ENCODE results near the gene BSND. TPM values are rescaled to one million over a fixed set of nuclear protein-coding genes. Genes with fewer than 3 reads are reported as not detected.

The BSND gene
- total and polyA plus RNA-seq, 9 of the 15 experiments (the other 6 are each of a cell fraction or from before 2014, with no cell fraction given) = not detected

DNA sequence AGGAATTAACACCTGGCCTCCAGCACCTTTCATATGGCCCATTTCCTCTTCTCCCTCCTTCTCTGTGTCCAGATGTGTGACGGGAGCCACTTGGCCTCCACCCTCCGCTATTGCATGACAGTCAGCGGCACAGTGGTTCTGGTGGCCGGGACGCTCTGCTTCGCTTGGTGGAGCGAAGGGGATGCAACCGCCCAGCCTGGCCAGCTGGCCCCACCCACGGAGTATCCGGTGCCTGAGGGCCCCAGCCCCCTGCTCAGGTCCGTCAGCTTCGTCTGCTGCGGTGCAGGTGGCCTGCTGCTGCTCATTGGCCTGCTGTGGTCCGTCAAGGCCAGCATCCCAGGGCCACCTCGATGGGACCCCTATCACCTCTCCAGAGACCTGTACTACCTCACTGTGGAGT, 12.7 kb upstream of the BSND start (continued):
- TF ChIP-seq, protein P1, sequence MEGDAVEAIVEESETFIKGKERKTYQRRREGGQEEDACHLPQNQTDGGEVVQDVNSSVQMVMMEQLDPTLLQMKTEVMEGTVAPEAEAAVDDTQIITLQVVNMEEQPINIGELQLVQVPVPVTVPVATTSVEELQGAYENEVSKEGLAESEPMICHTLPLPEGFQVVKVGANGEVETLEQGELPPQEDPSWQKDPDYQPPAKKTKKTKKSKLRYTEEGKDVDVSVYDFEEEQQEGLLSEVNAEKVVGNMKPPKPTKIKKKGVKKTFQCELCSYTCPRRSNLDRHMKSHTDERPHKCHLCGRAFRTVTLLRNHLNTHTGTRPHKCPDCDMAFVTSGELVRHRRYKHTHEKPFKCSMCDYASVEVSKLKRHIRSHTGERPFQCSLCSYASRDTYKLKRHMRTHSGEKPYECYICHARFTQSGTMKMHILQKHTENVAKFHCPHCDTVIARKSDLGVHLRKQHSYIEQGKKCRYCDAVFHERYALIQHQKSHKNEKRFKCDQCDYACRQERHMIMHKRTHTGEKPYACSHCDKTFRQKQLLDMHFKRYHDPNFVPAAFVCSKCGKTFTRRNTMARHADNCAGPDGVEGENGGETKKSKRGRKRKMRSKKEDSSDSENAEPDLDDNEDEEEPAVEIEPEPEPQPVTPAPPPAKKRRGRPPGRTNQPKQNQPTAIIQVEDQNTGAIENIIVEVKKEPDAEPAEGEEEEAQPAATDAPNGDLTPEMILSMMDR (IDR thresholded peaks at IDR 0.05 in 2 of 3, conservative IDR thresholded peaks at IDR 0.05 in 1 of 3; ENCODE audit: insufficient read depth in 2 of 3, low read depth in 1 of 3, low read length in 3 of 3) = no peak

DNA sequence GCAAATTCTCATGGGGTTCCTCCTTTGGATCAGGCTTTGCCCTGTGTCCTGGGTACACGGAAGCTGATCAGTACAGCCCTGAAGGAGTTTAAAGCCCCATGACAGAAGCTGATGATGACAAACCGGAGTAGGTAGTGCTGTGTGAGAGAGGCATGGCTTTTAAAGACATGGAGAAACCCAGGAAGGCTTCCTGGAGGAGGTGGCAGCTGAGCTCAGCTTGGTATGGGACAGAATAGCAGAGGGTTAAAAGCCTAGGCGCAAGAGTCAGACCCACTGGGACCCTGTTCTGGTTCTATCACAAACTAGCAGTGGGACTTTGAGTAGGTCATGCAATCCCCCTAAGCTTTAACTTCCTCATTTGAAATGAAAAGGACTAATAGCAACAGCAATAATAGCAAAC, 12.2 kb upstream of the BSND start:
- H3K36me3 ChIP-seq (ENCODE audit: control insufficient read depth, insufficient read depth, low read length) = no peaks in the 10 kb centered on the region
- H3K27ac ChIP-seq (ENCODE audit: extremely low read depth, low read depth, low read length) = no peak overlapping the region
- H3K27me3 ChIP-seq (ENCODE audit: control insufficient read depth in 2 of 2, insufficient read depth in 2 of 2, low read length in 2 of 2) = peaks cover 22 to 70% of the 10 kb centered on the region in 2 experiments
- CTCF ChIA-PET (ENCODE audit: low intra/inter-chr PET ratio) = no interaction called here
- in situ Hi-C loops (cut with MboI) (no loop called here), intact Hi-C loops (cut with micrococcal nuclease) (no loop called here)
- no peak overlapping the region for H2AFZ ChIP-seq (ENCODE audit: low read depth, low read length)
- TF ChIP-seq FOSL1 (tag; conservative IDR thresholded peaks at IDR 0.05) = no peak
- TF ChIP-seq, protein P2, sequence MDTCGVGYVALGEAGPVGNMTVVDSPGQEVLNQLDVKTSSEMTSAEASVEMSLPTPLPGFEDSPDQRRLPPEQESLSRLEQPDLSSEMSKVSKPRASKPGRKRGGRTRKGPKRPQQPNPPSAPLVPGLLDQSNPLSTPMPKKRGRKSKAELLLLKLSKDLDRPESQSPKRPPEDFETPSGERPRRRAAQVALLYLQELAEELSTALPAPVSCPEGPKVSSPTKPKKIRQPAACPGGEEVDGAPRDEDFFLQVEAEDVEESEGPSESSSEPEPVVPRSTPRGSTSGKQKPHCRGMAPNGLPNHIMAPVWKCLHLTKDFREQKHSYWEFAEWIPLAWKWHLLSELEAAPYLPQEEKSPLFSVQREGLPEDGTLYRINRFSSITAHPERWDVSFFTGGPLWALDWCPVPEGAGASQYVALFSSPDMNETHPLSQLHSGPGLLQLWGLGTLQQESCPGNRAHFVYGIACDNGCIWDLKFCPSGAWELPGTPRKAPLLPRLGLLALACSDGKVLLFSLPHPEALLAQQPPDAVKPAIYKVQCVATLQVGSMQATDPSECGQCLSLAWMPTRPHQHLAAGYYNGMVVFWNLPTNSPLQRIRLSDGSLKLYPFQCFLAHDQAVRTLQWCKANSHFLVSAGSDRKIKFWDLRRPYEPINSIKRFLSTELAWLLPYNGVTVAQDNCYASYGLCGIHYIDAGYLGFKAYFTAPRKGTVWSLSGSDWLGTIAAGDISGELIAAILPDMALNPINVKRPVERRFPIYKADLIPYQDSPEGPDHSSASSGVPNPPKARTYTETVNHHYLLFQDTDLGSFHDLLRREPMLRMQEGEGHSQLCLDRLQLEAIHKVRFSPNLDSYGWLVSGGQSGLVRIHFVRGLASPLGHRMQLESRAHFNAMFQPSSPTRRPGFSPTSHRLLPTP (IDR thresholded peaks at IDR 0.05; ENCODE audit: borderline replicate concordance, extremely low read depth, insufficient read length) = peak; percentile 72
- peak; percentile 88 for TF ChIP-seq RBM25 (IDR thresholded peaks at IDR 0.05; ENCODE audit: low read depth, low read length, severe bottlenecking)
- TF ChIP-seq ILF3 (IDR thresholded peaks at IDR 0.05; ENCODE audit: borderline replicate concordance) = no peak
- TF ChIP-seq PTBP1 (IDR thresholded peaks at IDR 0.05; ENCODE audit: low read depth, low read length) = 0 out of 2 replicates have a peak, but pooled peaks have one; percentile 48
- TF ChIP-seq BCOR (IDR thresholded peaks at IDR 0.05) = peak; percentile 40; the same call in 1 of the 2 replicates
- peak; percentile 90 for TF ChIP-seq ZNF436 (CRISPR knock-in tag; IDR thresholded peaks at IDR 0.05)
- TF ChIP-seq ZFP36 (IDR thresholded peaks at IDR 0.05; ENCODE audit: low read depth, low read length, partially characterized antibody) = peak; percentile 100
- WGBS (ENCODE audit: insufficient coverage, low coverage, missing lambda C conversion rate) = 0% methylated on average over 3 of the region's 3 CpGs
- H3K4me3 ChIP-seq = no peak overlapping the region
- FAIRE-seq = no peak
- no TSS peak for BruUV-seq (replicated peaks)
- no peak overlapping the region for H3K9ac ChIP-seq (ENCODE audit: insufficient read depth in 1 of 2, low read depth in 2 of 2, low read length in 2 of 2)
- H3K9me3 ChIP-seq (replicated peaks; ENCODE audit: control insufficient read depth, insufficient read depth, low read depth, low read length) = no peaks in the 10 kb centered on the region
- no peak overlapping the region for H3K4me2 ChIP-seq (ENCODE audit: insufficient read depth, low read length)
- peaks cover 5% of the 10 kb centered on the region; the same call in 1 of the 2 replicates for H4K20me1 ChIP-seq (replicated peaks; ENCODE audit: control insufficient read depth, insufficient read depth, low read length)
- peaks cover 0 to 12% of the 10 kb centered on the region in 2 experiments; a peak in 1 of 5 replicates for H3K4me1 ChIP-seq (replicated peaks in 1 of 2; ENCODE audit: control insufficient read depth in 2 of 2, insufficient read depth in 2 of 2, low read length in 2 of 2)
- no peak for DNase-seq (ENCODE audit: extremely low read depth in 1 of 4, low spot score in 3 of 4)
- no peaks in the 10 kb centered on the region for H3K79me2 ChIP-seq (ENCODE audit: control insufficient read depth, insufficient read depth, low read length)
- no peak for ATAC-seq
- POLR2A ChIA-PET = interaction anchor here (0.7 kb wide), 1 partner anchor 13 kb away, joined by 3 read pairs; no protein-coding TSS in a partner anchor
- H3K9me1 ChIP-seq (ENCODE audit: control insufficient read depth, insufficient read depth, low read length) = no peaks in the 10 kb centered on the region
